Esophagus muscularis mucosa (tissue), 4 donors: ENCODE data around the gene RUSC1.

Experiments used
- CTCF ChIP-seq, 3 experiments: fragments of 200-600 bp in 2 of 3; fragments of 450-650 bp in 1 of 3; sonication (generic) in 2 of 3; IDR thresholded peaks; one replicate each; pipeline ENCODE4 v1.5.1; 2017 to 2019; ENCODE audit warnings: antibody characterized with exemption in 3 of 3, mild to moderate bottlenecking in 2 of 3, moderate library complexity in 1 of 3
- EP300 ChIP-seq: sonication (generic); formaldehyde crosslinking; IDR thresholded peaks from one replicate; pipeline ENCODE4 v1.6.1; 2017; ENCODE audit warnings: antibody characterized with exemption
- POLR2A ChIP-seq: fragments of 450-650 bp; IDR thresholded peaks from one replicate; pipeline ENCODE4 v1.6.1; 2017; ENCODE audit warnings: antibody characterized with exemption, moderate library complexity, mild to moderate bottlenecking, low read depth

GRCh38 chr1:155325603-155325893 is 4.9 kb downstream of the RUSC1 start:
- TF ChIP-seq POLR2A (no peak), CTCF (IDR thresholded peaks at IDR 0.05) (no peak), EP300 (no peak)
